DMS 273 (cell line): ENCODE results near the gene PLXNA4.
A peak's percentile ranks its signal among the peaks of the same experiment; 100 is the strongest.

Experiments used
- DNase-seq: peaks from one replicate; lab custom pipeline; 2025; ENCODE audit not compliant: unreplicated experiment; lab: John Stamatoyannopoulos, UW

Gene PLXNA4

DNA sequence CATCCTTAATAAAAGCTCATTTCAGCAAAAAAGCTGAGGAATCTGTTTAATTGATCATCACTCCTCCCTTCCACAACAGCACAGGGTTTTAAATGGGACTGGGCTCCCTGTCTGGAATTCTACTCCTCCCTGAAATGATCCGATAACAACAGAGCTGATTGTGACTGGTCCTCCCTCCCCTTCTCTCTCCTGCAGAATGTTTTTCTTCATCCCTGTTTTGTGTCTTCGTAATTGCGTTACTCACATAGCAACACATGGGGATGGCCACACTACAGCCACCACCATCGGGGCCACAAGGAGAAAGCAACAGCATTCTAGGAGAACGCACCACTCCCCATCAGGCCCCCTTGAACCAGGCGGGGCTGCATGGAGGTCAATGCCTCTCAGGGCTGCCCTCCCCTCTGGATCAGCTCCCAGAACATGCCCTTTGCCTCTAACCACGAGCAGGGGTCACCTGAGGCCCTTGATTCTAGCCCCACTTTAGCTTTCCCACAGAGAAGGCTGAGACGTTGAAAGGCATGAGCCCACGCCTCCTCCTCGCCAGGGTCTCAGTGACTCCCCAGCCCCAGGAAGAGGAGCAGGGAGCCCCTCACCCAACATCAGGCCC, 152.6 kb downstream of the PLXNA4 start:
- DNase-seq, result no peak

DNA sequence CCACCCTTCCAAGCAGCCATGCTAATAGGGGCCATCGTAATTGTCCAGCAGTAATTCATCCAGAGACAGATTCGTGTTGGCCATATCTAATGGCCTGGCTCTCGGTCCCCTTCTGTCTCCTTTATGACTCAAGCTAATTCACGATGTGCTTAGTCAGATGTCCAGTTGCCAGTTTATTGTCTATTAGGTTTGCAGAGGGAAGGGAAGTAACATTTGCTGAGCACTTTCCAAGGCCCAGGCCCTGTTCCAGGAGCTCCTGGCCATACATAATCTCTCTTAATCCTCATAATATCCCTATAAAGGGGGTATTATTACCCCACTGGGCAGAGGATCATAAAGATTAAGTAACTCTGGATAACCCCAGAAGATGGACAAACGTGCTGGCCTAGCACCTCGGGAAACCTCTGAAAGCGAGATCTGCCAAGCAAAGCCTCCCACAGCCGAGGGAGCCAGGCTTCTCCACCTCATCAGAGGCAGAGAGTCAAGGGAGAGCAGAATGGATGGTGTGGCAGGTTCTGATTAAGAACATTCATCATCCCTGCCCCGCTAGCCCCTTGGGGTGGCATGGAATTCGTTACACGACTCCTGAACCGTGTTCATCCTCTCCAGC, 153.7 kb downstream of the PLXNA4 start:
- DNase-seq, result no peak

DNA sequence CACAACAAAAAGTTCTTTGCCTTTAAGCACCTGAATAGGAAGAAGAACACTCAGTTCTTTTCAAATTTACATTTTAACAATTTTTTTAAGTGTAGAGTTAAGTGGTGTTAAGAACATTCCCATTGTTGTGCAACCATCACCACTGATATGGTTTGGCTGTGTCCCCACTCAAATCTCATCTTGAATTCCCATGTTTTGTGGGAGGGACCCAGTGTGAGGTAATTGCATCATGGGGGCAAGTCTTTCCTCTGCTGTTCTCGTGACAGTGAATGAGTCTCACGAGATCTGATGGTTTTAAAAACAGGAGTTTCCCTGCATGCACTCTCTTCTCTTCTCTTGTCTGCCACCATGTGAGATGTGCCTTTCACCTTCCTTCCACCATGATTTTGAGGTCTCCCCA, 155.7 kb downstream of the PLXNA4 start:
- no peak for DNase-seq

DNA sequence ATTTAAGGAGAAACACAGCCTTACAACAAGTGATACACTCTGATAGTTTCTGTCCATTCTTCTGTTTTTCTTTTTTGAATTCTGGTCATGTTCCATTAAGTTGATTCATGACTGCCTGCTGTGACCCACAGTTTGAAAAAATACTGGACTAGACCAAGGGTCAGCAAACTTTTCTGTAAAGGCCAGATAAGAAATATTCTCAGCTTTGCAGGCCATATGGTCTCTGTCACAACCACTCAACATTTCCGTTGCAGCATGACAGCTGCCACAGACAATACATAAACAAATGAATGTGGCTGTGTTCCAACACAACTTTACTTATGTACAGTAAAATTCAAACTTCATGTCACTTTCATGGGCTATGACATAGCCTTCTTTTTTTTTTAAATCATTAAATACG, 156.7 kb downstream of the PLXNA4 start:
- DNase-seq, result peak; percentile 64

DNA sequence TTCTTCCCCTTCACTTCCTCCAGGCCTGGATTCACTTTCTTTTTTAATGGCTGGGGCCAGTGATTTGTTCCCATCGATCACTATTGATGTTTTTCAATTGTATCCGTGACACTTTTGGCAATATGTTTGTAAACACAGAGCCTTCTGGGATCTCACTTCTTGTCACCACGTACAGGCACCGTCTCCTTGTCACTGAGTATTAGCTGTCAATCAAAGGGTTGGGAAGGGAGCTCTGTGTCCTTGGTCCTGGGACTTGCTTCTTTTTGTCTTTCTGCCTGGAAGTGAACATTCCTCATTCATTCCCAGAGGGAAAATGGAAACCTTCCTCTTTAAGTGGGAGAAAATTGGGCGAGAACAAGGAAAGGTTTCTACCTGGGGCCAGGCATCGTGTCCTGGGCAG, 157.4 kb downstream of the PLXNA4 start:
- no peak for DNase-seq

DNA sequence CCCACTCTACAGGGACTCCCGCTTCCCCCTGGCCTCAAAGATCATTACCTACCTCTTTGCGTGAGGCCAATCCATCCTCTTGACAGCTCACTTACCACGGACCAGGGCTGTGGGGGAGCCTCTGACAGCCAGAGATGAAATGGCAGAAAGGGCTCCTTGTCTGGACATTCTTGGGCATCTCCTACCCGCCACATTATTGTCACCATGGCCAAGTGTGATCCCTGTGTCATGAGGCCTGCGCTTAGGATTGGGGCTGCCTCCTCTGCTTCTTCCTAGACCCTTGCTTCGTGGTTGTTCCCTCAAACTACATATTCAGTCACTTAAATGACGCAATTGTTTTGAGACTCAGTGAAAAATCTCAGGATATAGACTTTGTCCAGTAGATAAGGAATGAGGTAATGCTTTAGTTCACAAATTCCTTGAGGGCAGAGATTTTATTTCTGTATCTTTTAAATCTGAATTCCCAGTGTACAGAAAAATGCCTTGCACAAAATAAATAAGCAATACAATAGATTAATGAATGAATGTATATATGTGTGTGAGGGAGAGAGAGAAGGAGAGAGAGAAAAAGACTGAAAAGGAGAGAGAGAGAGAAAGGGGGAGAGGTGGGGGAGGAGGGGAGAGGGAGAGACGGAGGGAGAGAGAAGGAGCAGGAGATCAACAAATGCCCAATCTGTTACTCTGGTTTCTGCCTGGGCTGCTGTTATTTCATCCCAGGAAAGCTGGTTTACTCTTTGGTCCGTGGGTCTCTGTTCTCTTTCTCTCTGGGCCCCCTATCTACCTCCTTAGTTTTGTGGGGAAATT, 159.0 kb downstream of the PLXNA4 start:
- no peak for DNase-seq

DNA sequence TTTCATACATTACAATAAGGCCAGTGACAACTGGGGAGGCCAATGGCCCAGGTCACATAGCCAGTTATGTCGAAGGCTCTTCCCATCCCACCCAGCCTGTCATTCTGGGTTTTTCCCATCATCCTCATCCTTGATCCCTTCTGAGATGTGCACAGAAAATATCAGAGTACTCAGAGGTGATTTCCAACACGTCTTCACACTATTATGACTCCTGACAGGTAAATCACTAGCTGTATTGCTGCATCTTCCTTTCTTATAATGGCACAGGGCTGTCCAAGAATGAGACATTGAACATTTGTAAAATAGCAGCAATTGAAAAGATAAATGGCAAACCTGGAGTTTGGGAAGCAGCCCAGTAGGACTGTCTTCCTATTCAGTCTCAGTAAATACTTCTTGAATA, 159.9 kb downstream of the PLXNA4 start:
- DNase-seq, result no peak

DNA sequence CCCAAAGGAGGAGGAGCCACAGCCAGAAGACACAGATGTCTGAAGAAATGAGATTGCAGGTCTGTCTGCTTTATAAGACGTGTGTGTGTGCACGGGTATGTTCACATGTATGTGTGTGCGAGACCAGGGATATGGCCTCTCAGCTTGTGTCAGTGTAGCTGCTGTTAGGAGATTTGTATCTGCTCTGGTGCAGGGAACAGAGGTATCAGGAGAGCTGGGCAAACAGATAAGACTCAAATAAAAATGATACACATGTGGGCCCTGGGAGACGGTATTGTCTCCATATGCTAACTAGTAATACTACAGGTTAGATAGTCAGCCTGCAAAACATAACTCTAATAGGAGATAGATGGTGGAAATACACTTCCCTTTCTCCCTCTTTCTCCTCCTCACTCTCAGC, 161.0 kb downstream of the PLXNA4 start:
- DNase-seq, result no peak

DNA sequence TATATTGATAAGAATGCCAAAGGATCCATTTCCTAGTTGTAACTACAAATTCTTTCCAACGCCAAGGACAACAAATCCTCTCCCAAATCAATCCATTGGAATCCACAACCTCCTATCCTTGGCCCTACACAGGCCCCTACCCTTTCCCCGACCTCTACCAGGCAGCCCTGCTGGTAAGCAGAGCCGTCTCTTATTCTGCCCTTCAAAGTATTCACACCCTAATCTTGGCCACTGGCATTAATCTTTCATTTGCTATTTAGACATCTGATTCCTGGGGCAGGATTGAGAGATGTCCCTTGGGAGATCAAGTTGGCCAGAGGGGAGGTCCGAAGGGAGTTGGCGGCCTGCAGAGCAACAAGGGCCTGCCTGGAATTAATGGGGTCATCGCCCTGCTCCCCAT, 161.4 kb downstream of the PLXNA4 start:
- DNase-seq, result no peak

DNA sequence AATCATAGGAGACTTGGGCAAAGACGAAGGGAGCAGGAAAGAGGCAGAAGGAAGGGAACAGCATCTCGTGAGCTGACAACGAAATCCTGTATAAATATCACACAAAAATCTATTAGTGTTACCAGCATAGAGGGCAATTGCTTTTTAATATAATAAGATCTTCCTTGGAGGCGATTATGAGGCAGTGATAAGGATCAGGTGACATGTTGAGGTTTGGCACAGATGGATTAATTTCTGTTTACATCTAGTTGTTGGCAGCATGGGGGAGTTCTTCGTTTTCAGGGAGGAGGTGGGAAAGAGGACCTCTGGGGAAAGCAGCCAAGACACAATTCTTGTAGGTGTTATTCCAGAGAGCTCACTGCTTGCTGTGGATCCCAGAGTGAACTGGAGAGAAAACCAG, 163.8 kb downstream of the PLXNA4 start:
- DNase-seq, result peak; percentile 66

DNA sequence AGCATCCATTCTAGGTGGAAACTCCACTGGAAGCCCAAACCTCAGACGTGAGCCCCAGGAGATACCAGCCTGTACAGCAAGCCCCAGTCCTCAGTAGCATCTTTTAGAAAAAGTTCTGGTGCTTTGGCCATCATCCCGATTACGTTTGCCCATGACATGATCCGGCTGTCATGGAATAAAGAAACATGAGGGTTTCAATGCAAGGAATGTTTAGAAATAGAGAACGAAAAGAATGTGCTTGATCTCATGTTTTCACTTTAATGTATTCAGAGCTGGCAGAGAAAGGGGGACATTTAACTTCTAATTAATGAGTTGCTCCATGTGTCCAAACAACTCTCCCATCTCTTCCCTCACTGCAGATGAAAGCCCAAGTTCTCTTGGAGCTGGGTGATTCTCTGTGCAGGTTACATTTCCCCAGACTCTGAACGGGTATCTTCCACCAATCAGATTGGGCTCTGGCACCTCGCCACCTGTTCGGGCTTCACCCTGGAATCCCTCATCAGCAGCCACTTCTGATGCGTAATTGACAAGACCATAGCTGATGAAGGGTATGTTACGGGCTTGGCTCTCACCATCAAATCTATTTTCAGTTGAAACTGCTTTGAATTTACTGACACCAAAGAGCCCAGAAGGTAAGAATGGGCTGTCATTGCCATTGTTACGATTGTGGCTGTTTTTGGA, 165.3 kb downstream of the PLXNA4 start:
- no peak for DNase-seq

DNA sequence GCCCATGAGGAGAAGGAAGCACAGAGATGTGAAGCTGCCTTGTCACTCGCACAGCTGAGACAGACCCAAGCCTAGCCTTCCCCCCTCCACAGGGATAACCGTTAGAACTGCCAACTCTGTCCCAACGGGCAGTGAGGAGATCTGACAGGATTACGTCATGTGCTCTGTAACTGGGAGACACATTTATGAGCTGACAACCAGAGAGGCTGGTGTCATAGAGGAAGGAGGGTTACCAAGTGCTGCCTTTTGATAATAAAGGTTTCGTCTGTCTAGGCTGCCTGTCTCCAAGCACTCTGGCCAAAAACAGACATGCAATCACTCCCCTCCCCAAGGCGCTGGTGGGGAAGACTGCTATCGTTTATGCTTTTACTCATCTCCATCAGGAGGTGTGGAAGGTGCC, 165.9 kb downstream of the PLXNA4 start:
- peak; percentile 19 for DNase-seq

DNA sequence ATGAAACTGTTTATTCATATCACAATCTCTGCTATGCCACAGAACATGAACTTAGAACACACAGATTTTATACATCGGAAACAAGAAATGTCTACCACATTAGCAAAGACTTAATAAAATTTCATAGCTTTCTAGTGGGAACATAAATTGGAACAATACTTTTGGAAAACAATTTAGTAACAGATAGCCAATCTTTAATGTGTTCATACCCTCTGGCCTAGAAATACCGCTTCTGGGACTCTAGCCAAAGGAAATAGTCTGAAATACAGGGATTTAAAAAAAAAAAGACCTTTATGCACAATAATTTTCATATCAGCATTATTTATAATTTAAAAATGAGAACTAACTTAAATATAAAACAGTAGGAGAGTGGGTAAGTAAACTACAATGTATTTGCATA, 168.5 kb downstream of the PLXNA4 start:
- no peak for DNase-seq

DNA sequence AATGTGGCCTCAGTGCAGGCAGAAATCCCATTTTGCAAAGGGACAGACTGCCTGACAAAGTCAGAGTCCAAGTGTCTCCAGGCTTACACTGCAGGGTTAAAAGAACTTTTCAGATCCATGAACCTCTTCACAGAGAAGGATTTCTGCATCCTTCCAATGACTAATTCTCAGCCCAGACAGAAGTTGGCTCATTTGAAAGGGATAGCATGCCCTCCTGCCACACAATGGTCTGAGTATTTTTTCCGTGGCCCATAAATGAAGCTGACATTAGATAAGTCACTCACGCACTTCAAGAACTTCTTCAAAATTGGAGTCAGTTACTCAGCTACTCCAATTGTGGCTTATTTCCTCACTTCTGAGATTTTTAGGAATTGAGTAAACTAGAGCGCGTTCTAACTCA, 170.2 kb downstream of the PLXNA4 start:
- DNase-seq, result no peak

DNA sequence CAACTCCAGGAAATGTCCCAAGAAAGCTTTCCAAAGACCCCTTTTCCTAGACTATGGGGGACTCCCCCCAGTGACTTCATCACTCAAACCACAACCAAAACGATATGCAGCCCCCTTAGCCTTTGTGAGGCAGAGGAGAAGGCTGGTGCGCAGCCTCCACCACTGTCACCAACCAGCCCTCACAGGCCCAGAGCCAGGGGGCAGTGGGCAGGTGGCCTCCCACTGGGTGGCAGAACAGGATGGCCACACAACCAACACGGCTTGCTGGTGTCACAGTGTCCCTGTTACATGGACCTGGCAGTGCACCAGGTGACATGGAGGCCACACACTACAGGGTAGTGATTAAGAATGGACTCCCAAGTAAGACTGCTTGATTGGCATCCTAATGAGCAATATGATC, 172.0 kb downstream of the PLXNA4 start:
- DNase-seq, result no peak

DNA sequence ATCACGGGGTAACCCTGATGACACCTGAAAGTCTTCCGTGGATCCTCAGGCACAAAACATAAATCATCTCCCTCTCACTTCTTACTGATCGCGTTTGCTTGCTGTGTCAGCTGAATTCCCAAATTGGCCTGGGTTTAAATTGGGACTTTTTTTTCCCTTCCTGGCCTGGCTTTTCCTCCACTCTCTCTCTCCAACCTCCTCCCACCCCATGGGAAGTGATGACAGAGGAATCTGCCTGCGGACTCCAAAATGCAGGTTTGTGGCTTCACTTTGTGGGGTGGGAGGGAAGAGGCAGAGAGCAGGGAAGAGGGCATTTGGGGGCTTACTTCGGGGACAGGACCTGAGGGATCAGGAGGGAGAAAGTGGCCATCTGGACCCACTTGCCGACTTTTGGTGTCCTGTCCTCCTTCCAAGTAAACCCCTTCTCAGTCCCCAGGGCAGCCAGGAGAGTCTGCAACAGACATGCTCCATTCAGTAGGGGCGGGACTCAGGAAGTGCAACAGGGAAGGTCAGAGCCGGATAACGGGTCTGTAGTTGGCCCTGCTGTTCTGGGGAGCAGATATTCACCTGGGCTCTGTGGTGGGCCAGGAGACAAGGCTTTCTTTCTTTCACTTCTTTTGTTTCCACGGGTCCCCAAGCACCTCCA, 172.7 kb downstream of the PLXNA4 start:
- DNase-seq, result no peak

DNA sequence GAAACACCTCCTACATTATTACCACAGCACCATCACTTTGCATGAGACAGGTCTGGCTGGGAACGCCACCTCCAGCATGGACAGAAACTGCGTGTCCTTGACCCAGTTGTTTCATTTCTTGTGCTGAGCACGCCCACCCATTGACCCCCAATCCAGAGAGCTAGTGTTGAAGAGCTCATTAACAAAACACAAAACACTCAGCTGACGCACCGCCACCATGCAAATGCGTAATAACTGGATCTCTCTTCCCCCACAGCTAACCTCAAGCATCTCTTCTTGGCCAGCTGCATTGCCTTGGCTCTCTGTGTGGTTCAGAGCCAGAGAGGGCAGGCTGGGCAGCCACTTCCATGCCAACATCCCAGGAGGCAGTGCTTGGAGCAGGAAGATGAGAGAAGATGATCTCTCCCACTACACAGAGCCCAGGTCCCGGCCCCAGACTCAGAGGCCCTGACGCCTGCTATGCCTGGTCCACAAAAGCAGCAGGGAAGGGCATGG, 173.5 kb downstream of the PLXNA4 start:
- no peak for DNase-seq

DNA sequence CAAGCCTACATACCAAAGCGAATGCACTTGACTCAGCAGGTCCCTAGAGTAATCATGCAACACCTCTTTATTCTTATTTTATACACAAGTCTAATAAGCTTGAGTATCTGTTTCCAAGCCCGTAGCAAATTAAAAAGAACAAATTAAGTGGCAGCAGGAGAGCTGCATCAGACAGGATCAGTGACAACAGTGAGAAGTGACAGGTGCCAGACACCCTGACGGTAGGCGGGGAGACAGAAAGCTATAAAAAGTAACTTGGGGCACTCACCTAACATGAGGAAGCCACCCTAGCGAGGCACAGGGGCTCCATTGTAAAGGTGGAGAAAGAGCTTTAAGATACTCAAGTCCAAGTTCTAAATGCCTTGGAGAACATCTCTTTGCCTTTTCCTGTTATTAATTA, 174.2 kb downstream of the PLXNA4 start:
- DNase-seq, result no peak

DNA sequence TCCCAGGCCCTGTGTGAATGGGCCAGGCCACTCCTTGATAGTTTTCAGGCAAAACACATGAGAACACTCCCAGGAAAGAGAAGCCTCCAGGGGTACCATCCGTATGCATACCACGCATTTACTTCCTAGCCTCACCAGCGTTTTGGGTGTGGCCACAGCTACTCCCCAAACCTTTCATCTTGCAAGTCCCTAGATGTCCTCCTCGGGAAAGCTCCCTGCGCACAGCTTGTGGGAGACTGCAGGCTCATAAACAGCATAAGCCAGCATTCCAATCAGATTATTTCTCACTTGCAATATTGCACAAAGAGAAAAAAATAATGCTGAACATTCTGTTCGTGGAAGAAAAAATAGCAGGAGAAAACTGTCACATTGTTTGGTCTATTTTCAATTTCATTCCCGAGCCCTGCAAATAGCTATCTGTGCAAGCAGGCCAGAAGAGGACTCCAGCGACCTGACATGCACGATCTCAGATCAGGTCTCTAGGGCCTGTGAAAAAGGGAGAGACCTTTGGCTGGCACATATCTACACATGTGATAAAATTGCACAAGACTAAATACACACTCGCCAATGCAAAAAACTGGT, 175.6 kb downstream of the PLXNA4 start:
- no peak for DNase-seq

DNA sequence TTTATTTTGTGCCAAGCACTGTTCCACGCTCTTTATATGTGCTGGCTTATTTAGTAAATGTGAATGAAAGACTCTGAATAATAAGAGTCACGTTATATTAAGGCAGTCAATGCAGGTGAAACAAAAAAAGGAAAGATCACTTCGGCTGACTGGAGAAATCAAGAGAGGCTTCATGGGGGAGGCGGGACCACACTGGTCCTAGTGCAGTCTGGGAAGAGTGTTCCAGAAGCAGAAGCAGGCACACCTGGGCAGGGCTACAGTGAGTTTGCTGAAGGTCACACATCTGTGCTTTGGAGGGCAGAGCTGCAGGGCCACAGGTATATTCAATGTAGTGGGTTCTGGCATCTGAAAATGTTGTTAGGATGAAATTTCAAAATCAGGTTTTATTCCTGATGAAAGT, 176.9 kb downstream of the PLXNA4 start:
- DNase-seq, result no peak
